PFSK-1 (cell line): Measurements from ENCODE around the gene NR2C2AP.

Experiments
- FOXP2 ChIP-seq: optimal IDR thresholded peaks from 2 replicates; pipeline ENCODE3; 2011; ENCODE audit warnings: borderline replicate concordance, control low read depth, inconsistent platforms; ENCODE audit not compliant: insufficient read depth; ENCODE audit errors: extremely low read length, extremely low read depth
- POLR2AphosphoS5 ChIP-seq: IDR thresholded peaks from 2 replicates; pipeline ENCODE4 v1.6.1; 2012; ENCODE audit warnings: low read depth, mild to moderate bottlenecking, control low read depth, low read length, moderate library complexity
- SIN3A ChIP-seq: IDR thresholded peaks from 2 replicates; pipeline ENCODE4 v1.6.1; 2012; ENCODE audit warnings: mild to moderate bottlenecking, low read length, moderate library complexity, borderline replicate concordance; ENCODE audit not compliant: insufficient read depth
- TAF1 ChIP-seq: IDR thresholded peaks from 2 replicates; pipeline ENCODE4 v1.6.1; 2012; ENCODE audit warnings: low read length, control low read depth, borderline replicate concordance; ENCODE audit not compliant: insufficient read depth
- TF ChIP-seq, protein P1 (sequence below), 2 experiments: IDR thresholded peaks; 2 replicates each; pipeline versions ENCODE4 v1.6.1 to v1.8.0; 2011 to 2012; ENCODE audit warnings: low read depth in 2 of 2, low read length in 2 of 2, control low read depth in 1 of 2, inconsistent platforms in 1 of 2, mild to moderate bottlenecking in 1 of 2, moderate library complexity in 1 of 2; ENCODE audit not compliant: insufficient read depth in 1 of 2

The NR2C2AP gene

DNA sequence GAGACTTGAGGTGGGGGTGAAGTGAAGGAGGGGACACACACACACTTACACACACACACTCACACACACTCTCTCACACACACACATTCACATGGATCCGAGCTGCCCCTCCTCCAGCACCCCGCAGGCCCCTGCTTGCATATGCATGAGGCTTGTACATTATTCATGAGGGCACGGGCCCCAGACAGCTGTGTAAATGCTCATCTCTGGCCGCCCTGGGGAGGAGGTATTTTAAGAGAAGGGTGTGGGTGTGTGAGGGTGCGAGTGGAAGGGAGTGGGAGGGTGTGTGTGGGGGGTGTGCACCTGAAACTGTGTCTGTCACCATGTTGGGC lies 10.9 kb upstream of the NR2C2AP start:
- TF ChIP-seq SIN3A, result no peak
- no peak for TF ChIP-seq TAF1
- no peak for TF ChIP-seq FOXP2
- TF ChIP-seq, protein P1, sequence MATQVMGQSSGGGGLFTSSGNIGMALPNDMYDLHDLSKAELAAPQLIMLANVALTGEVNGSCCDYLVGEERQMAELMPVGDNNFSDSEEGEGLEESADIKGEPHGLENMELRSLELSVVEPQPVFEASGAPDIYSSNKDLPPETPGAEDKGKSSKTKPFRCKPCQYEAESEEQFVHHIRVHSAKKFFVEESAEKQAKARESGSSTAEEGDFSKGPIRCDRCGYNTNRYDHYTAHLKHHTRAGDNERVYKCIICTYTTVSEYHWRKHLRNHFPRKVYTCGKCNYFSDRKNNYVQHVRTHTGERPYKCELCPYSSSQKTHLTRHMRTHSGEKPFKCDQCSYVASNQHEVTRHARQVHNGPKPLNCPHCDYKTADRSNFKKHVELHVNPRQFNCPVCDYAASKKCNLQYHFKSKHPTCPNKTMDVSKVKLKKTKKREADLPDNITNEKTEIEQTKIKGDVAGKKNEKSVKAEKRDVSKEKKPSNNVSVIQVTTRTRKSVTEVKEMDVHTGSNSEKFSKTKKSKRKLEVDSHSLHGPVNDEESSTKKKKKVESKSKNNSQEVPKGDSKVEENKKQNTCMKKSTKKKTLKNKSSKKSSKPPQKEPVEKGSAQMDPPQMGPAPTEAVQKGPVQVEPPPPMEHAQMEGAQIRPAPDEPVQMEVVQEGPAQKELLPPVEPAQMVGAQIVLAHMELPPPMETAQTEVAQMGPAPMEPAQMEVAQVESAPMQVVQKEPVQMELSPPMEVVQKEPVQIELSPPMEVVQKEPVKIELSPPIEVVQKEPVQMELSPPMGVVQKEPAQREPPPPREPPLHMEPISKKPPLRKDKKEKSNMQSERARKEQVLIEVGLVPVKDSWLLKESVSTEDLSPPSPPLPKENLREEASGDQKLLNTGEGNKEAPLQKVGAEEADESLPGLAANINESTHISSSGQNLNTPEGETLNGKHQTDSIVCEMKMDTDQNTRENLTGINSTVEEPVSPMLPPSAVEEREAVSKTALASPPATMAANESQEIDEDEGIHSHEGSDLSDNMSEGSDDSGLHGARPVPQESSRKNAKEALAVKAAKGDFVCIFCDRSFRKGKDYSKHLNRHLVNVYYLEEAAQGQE (IDR thresholded peaks at IDR 0.05; ENCODE audit: insufficient read depth in 1 of 2, low read depth in 2 of 2, low read length in 2 of 2), result no peak; a peak in 1 of 4 replicates
- no peak for TF ChIP-seq POLR2AphosphoS5

- TF ChIP-seq FOXP2 (no peak), SIN3A (no peak), TAF1 (no peak), POLR2AphosphoS5 (no peak)
- TF ChIP-seq, protein P1 (IDR thresholded peaks at IDR 0.05; ENCODE audit: insufficient read depth in 1 of 2, low read depth in 2 of 2, low read length in 2 of 2), result no peak; a peak in 1 of 4 replicates
Measured at GRCh38 chr19:19213426-19214158, 10.4 kb upstream of the NR2C2AP start.

- TF ChIP-seq, protein P1 (IDR thresholded peaks at IDR 0.05; ENCODE audit: insufficient read depth in 1 of 2, low read depth in 2 of 2, low read length in 2 of 2), result no peak
- TF ChIP-seq SIN3A (no peak), TAF1 (no peak), FOXP2 (no peak), POLR2AphosphoS5 (no peak)
Measured at GRCh38 chr19:19212916-19213315, 9.7 kb upstream of the NR2C2AP start.

GRCh38 chr19:19211499-19212420 lies 8.5 kb upstream of the NR2C2AP start, which contains the start of gene NCAN:
Gene NCAN (plus strand): TSS chr19:19211958. CDS start chr19:19216954, 4,996 bp downstream.
- TF ChIP-seq SIN3A (no peak), TAF1 (no peak), FOXP2 (no peak), POLR2AphosphoS5 (no peak)
- TF ChIP-seq, protein P1 (IDR thresholded peaks at IDR 0.05; ENCODE audit: insufficient read depth in 1 of 2, low read depth in 2 of 2, low read length in 2 of 2), result no peak
